ENCODE measurements around the gene KIF12. TPM values are rescaled to one million over a fixed set of nuclear protein-coding genes. Genes with fewer than 3 reads are reported as not detected.

The KIF12 gene
- total and polyA plus RNA-seq, 2 of the 13 experiments (the other 11 are each of a cell fraction or from before 2014, with no cell fraction given) = 1.8 to 12.5 TPM

- TF ChIP-seq RNF219 (CRISPR knock-in tag; IDR thresholded peaks at IDR 0.05) = no peak
- peak; percentile 86; the same call in 1 of the 2 replicates for TF ChIP-seq ZNF430 (CRISPR knock-in tag; IDR thresholded peaks at IDR 0.05)
- peak; percentile 1 for TF ChIP-seq PTBP1 (IDR thresholded peaks at IDR 0.05; ENCODE audit: low read depth, low read length, poor library complexity, severe bottlenecking)
- no peak for TF ChIP-seq ZNF225 (CRISPR knock-in tag; IDR thresholded peaks at IDR 0.05)
- TF ChIP-seq KDM3A (CRISPR knock-in tag; IDR thresholded peaks at IDR 0.05; ENCODE audit: low read depth) = 0 out of 2 replicates have a peak, but pooled peaks have one; percentile 44
- TF ChIP-seq JUNB (CRISPR knock-in tag; IDR thresholded peaks at IDR 0.05; ENCODE audit: borderline replicate concordance) = peak; percentile 74; the same call in 1 of the 2 replicates
- TF ChIP-seq BATF2 (CRISPR knock-in tag; IDR thresholded peaks at IDR 0.05) = no peak
- TF ChIP-seq ZNF709 (CRISPR knock-in tag; IDR thresholded peaks at IDR 0.05) = no peak
- no peak for TF ChIP-seq CBX2 (IDR thresholded peaks at IDR 0.05; ENCODE audit: low read depth, low read length)
- no peak for TF ChIP-seq CBX2 (CRISPR knock-in tag; IDR thresholded peaks at IDR 0.05; ENCODE audit: low read depth)
- peak; percentile 60 for TF ChIP-seq ZFY (CRISPR knock-in tag; IDR thresholded peaks at IDR 0.05)
- no peak for TF ChIP-seq ZBTB44 (CRISPR knock-in tag; IDR thresholded peaks at IDR 0.05)
- peak; percentile 87 for TF ChIP-seq SAP130 (CRISPR knock-in tag; IDR thresholded peaks at IDR 0.05; ENCODE audit: low read depth)
- TF ChIP-seq ZC3H13 (CRISPR knock-in tag; IDR thresholded peaks at IDR 0.05) = 0 out of 2 replicates have a peak, but pooled peaks have one; percentile 51
- TF ChIP-seq SNAPC4 (CRISPR knock-in tag; IDR thresholded peaks at IDR 0.05) = no peak; the same call in 1 of the 2 replicates
- peak; percentile 24; the same call in 1 of the 2 replicates for TF ChIP-seq ZNF563 (CRISPR knock-in tag; IDR thresholded peaks at IDR 0.05)
- TF ChIP-seq HMGA1 (CRISPR knock-in tag; conservative IDR thresholded peaks at IDR 0.05) = no peak
- no peak for TF ChIP-seq ZNF317 (CRISPR knock-in tag; IDR thresholded peaks at IDR 0.05)
- TF ChIP-seq ZNF660 (CRISPR knock-in tag; IDR thresholded peaks at IDR 0.05; ENCODE audit: borderline replicate concordance, low read depth) = no peak
- peak; percentile 50 for TF ChIP-seq CCAR2 (optimal IDR thresholded peaks at IDR 0.05; ENCODE audit: low read depth, low read length)
These were observed 19.1 kb upstream of the KIF12 start (continued) for GRCh38 chr9:114117996-114118830.
